Measurements from ENCODE around the gene HIF3A.

The HIF3A gene

DNA sequence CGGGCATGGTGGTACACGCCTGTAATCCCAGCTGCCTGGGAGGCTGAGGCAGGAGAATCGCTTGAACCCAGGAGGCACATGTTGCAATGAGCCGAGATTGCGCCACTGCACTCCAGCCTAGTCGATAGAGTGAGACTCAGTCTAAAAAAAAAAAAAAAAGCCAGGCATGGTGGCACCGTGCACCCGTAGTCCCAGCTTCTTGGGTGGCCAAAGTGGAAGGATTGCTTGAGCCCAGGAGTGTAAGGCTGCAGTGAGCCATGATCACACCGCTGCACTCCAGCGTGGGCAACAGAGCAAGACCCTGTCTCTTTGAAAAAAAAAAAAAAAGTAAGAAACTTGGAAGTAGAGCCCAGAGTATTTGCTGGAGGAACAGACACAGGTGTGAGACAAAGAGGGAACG, 88.8 kb downstream of the HIF3A start:
- no peak for DNase-seq

DNA sequence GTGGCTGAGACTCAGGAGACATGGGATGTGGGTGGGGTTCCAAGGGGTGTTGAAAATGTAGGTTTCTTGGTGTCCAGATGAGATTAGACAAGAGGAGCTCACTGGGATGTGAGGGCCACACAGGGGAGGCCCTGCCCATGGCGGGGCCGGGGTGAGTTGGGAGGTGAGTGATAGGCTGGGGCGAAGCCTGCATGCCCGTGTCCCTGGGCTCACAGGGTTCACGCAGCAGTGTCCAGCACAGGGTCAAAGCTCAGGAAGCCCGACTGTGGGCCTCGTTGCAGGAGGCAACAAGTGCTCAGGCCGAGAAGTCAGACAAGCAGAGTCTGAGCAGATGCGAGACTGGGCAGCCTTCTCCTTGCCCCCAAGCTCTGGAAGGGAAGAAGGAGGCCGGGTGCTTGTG, 89.3 kb downstream of the HIF3A start:
- DNase-seq, result no peak

GRCh38 chr19:46386996-46387712, 90.3 kb downstream of the HIF3A start:
- DNase-seq, result no peak

DNA sequence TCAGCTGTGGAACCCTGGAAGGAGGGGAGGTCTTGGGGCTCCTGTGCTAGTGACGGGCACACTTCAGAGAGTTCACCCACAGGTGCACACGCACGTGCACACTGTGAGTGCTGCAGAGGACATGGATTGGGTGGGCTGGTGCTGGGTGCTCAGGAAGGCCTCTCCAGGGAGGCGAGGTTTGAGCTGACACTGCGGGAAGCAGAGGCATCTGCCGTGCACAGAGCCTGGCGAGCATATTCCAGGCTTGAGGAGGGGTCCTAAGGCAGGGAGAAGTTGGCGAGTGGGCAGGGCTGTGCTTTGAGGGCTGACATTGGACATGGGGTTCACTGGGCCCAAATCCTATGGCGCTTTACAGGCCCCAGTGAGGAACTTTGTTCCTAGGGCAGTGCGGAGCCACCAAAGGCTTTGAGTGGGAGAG, 90.9 kb downstream of the HIF3A start:
- DNase-seq, result no peak

- no peak for DNase-seq
Measured at GRCh38 chr19:46388311-46389095, 91.7 kb downstream of the HIF3A start.

DNA sequence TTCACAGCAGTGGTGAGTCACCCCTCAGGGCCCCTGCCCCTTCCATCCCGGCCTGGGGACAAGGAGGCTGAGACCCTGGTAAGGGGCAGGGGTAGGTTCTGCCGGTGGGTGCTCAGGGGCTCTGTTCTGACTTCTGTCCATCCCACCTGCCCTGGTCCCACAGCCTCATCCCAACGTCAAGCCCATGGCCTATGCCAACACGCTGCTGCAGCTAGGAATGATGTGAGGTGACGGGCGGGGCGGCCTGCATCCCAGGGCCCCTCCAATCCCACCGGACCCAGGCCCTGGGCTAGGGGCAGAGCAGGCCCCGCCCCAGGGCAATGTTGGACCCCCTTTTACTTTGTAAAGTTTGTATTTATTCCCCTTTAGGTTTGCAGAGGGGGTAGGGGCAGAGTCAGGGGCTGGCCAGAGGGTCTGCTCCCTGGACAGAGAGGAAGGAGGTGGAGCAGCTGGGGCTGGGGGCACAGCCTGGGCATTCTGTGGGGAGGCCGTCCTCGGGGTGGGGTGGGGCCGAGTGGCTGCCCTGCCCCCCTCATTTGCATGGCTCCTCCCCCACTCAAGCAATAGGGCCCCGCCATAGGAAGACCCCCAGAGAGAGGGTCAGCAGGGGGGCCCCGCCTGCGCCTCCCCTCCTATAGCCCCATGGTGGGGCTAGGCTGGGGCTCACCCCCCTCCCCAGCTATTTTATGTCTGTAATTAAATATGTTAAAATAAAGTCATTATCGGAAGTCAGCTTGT, 93.4 kb downstream of the HIF3A start:
- no peak for DNase-seq

DNA sequence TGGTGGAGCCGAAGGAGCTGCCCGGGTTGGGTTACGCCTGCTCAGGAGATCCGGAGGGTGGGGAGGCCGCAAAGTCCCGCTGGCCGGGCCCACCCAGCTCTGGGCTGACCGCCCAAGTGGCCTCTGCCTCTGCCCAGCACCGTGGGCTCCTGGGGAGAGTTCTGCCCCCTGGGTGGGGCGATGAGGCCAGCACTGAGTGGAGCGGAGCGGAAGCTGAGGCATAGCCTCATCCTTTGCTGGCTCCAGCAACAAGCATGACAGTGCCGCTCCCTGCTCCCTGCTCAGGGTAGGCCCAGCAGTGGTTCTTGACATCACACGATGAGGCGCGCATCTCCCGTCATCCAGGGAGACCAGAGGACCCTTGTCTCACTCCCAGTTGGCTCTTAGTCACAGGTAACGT, 94.0 kb downstream of the HIF3A start:
- no peak for DNase-seq

DNA sequence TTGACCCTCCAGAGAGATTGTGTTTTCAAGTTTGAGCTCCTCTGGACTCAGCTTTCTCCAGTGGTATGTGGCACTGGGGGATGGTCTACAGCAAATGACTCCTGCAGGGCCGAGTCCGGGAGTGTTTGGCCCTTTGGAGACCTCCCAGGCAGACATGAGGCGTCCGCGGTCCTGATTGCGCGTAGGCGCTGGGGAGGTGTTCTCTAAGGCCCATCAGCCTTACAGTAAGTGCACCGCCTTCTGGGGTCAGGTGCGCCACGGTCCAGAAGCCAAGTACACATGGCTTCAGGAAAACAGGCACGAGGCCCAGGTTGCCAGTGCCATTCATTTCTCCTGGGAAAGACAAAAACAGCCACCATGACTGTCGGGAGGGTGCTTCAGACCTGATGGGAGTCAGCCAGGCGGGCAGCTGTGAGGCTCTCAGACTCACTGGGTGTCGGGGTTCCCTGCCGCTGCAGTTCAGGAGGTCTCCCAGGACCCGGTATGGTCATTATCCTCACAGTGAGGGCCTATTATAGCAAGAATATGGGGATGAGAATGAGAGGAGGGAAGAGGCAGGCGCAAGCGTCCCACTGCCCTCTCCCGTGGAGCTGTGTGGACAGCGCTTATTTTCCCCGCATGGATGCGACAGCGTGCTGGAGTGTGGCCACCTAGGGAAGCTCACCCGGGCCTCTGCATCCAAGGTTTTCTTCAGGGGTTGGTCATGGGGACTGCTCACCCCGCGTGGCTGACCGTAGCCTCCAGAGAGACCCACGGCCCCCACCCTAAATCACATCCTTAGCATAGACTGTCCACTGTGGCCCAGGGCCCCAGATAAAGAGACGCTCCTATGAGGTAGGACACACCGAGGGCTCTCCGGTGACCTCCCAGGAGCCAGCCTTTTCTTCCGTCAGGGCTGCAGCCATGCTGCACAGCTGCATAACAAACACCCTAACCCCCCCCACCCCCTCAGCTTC, 94.7 kb downstream of the HIF3A start:
- no peak for DNase-seq

DNA sequence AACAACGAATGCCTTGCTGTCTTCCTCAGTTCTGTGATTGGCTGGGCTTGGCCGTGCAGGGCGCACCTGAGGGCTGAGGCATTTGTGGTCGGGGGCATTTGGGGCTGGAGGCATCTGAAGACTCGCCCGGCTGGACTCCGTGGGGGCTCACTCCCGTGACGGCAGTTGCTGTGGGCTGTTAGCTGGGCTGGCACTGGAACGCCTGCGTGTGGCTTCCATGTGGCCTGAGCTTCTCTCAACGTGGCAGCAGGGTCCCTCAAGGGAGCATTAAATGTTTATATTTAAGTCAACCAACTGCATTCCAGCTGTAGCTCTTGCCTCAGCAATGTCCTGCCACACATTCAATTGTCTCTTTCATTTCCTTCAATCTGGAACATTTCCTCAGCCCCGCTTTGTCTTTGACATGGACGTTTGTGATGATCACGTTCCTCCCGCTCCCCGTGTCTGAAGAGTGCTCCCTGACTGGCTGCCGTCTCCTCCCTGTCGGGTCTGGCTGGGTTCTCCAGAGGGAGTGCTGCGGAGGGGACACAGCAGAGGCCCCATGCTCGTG, 95.5 kb downstream of the HIF3A start:
- no peak for DNase-seq

GRCh38 chr19:46392837-46393236, 96.0 kb downstream of the HIF3A start:
- DNase-seq, result no peak
